ENCODE results near the gene RAB3GAP1.

DNA sequence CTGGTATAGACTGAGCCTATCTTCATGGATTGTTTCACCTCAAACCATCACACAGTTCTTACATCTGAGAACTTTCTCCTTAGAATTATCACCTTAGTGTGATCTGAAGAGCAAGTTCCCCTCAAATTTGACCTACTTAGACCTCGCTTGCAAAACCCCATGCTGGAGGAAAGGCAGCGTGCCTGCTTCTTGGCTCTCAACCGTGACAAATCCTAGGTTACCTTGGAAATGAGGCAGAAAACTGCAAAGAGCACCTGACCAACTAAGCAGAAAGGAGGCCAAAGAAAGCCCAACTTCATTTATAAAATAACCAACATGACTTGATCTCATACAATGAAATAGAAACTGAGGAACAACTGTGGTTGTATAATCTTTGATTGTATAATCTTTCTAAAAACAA lies 146.4 kb downstream of the RAB3GAP1 start:
- TF ChIP-seq POLR2A (IDR thresholded peaks at IDR 0.05), result no peak
- TF ChIP-seq, protein P1, sequence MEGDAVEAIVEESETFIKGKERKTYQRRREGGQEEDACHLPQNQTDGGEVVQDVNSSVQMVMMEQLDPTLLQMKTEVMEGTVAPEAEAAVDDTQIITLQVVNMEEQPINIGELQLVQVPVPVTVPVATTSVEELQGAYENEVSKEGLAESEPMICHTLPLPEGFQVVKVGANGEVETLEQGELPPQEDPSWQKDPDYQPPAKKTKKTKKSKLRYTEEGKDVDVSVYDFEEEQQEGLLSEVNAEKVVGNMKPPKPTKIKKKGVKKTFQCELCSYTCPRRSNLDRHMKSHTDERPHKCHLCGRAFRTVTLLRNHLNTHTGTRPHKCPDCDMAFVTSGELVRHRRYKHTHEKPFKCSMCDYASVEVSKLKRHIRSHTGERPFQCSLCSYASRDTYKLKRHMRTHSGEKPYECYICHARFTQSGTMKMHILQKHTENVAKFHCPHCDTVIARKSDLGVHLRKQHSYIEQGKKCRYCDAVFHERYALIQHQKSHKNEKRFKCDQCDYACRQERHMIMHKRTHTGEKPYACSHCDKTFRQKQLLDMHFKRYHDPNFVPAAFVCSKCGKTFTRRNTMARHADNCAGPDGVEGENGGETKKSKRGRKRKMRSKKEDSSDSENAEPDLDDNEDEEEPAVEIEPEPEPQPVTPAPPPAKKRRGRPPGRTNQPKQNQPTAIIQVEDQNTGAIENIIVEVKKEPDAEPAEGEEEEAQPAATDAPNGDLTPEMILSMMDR (IDR thresholded peaks at IDR 0.05), result no peak

All from gastroesophageal sphincter (tissue), 3 donors.